Effector memory CD8-positive, alpha-beta T cell (primary cell): ENCODE results near the gene ACTR5.
A peak's percentile ranks its signal among the peaks of the same experiment; 100 is the strongest.
"Not testable (repeated sequence)": the region's sequence is repeated elsewhere in the genome, so short reads cannot be mapped to it uniquely, and the experiment has no call there.

Experiments
- ATAC-seq: fragments of 150-1000 bp; cut with Tn5 transposase; replicated peaks from 2 replicates; pipeline ENCODE4 v1.10.0; 2021; ENCODE audit warnings: mild to moderate bottlenecking, moderate library complexity
- DNase-seq, 3 experiments: peaks; one replicate each; pipeline ENCODE4 v3.0.0; 2021
- H3K27ac Mint-ChIP-seq, 2 donors: one replicate each; pipeline ENCODE4 v1.8.0; 2022; ENCODE audit warnings: mild to moderate bottlenecking in 2 of 2, mixed read lengths in 2 of 2, moderate library complexity in 2 of 2
- H3K27me3 Mint-ChIP-seq, 2 donors: one replicate each; pipeline ENCODE4 v1.8.0; 2022; ENCODE audit warnings: mixed read lengths in 2 of 2
- H3K36me3 Mint-ChIP-seq: one replicate; pipeline ENCODE4 v1.8.0; 2022; ENCODE audit warnings: mild to moderate bottlenecking, moderate library complexity, mixed read lengths; ENCODE audit not compliant: insufficient read depth
- H3K4me1 Mint-ChIP-seq, 2 donors: one replicate each; pipeline ENCODE4 v1.8.0; 2022; ENCODE audit warnings: low read depth in 2 of 2, mixed read lengths in 2 of 2
- H3K4me3 Mint-ChIP-seq, 2 donors: one replicate each; pipeline ENCODE4 v1.8.0; 2022; ENCODE audit warnings: mild to moderate bottlenecking in 2 of 2, mixed read lengths in 2 of 2, moderate library complexity in 2 of 2
- H3K9me3 Mint-ChIP-seq, 2 donors: one replicate each; pipeline ENCODE4 v1.8.0; 2022; ENCODE audit warnings: mixed read lengths in 2 of 2

Gene ACTR5

GRCh38 chr20:38789503-38790199, 41.4 kb downstream of the ACTR5 start:
- ATAC-seq (no peak), DNase-seq (no peak)
- Mint-ChIP-seq H3K4me1 (peaks cover 4 to 7% of the 10 kb centered on the region in 2 donors), H3K36me3 (no peaks in the 10 kb centered on the region), H3K27me3 (no peaks in the 10 kb centered on the region), H3K4me3 (no peak overlapping the region), H3K27ac (no peak overlapping the region), H3K9me3 (no peaks in the 10 kb centered on the region)

GRCh38 chr20:38790200-38791053, 42.2 kb downstream of the ACTR5 start:
- Mint-ChIP-seq H3K27me3 (no peaks in the 10 kb centered on the region), H3K4me1 (peaks cover 4 to 7% of the 10 kb centered on the region in 2 donors), H3K27ac (peak overlapping the region in 1 of 2 donors; percentile 84), H3K4me3 (peak overlapping the region in 1 of 2 donors; percentile 56), H3K9me3 (no peaks in the 10 kb centered on the region), H3K36me3 (no peaks in the 10 kb centered on the region)
- DNase-seq, result peak in 1 of 3 experiments; percentile 33
- ATAC-seq, result no peak

GRCh38 chr20:38791291-38791690, 43.0 kb downstream of the ACTR5 start:
- no peaks in the 10 kb centered on the region for H3K9me3 Mint-ChIP-seq
- H3K27ac Mint-ChIP-seq, result no peak overlapping the region
- no peaks in the 10 kb centered on the region for H3K27me3 Mint-ChIP-seq
- no peak for DNase-seq
- no peak overlapping the region for H3K4me3 Mint-ChIP-seq
- peaks cover 4 to 7% of the 10 kb centered on the region in 2 donors for H3K4me1 Mint-ChIP-seq
- no peak for ATAC-seq
- H3K36me3 Mint-ChIP-seq, result no peaks in the 10 kb centered on the region

- ATAC-seq (no peak), DNase-seq (no peak)
- no peaks in the 10 kb centered on the region for H3K9me3 Mint-ChIP-seq
- H3K4me3 Mint-ChIP-seq, result no peak overlapping the region
- no peak overlapping the region for H3K27ac Mint-ChIP-seq
- peaks cover 4 to 7% of the 10 kb centered on the region in 2 donors for H3K4me1 Mint-ChIP-seq
- H3K27me3 Mint-ChIP-seq, result no peaks in the 10 kb centered on the region
- H3K36me3 Mint-ChIP-seq, result no peaks in the 10 kb centered on the region
Observed at GRCh38 chr20:38791940-38792339, 43.7 kb downstream of the ACTR5 start.

- not testable (repeated sequence) for H3K27me3 Mint-ChIP-seq, H3K27ac Mint-ChIP-seq, H3K36me3 Mint-ChIP-seq, H3K9me3 Mint-ChIP-seq, H3K4me3 Mint-ChIP-seq, DNase-seq, ATAC-seq
- H3K4me1 Mint-ChIP-seq, result peaks cover 9 to 12% of the 10 kb centered on the region in 2 donors
Observed at GRCh38 chr20:38794057-38794456, 45.8 kb downstream of the ACTR5 start.

GRCh38 chr20:38798266-38798665, 50.0 kb downstream of the ACTR5 start:
- DNase-seq, result no peak
- no peaks in the 10 kb centered on the region for H3K27me3 Mint-ChIP-seq
- peaks cover 12 to 14% of the 10 kb centered on the region in 2 donors for H3K4me1 Mint-ChIP-seq
- no peak overlapping the region for H3K4me3 Mint-ChIP-seq
- H3K36me3 Mint-ChIP-seq, result peaks cover 3% of the 10 kb centered on the region
- H3K27ac Mint-ChIP-seq, result peak overlapping the region in 1 of 2 donors; percentile 77
- ATAC-seq, result no peak
- no peaks in the 10 kb centered on the region for H3K9me3 Mint-ChIP-seq

GRCh38 chr20:38799203-38799602, 50.9 kb downstream of the ACTR5 start:
- DNase-seq, result no peak
- peaks cover 3% of the 10 kb centered on the region for H3K36me3 Mint-ChIP-seq
- H3K9me3 Mint-ChIP-seq, result no peaks in the 10 kb centered on the region
- H3K27me3 Mint-ChIP-seq, result no peaks in the 10 kb centered on the region
- ATAC-seq, result no peak
- peak overlapping the region; percentile 69 to 77 for H3K27ac Mint-ChIP-seq
- no peak overlapping the region for H3K4me3 Mint-ChIP-seq
- peaks cover 11 to 20% of the 10 kb centered on the region in 2 donors for H3K4me1 Mint-ChIP-seq

- no peaks in the 10 kb centered on the region for H3K9me3 Mint-ChIP-seq
- ATAC-seq, result no peak
- no peak for DNase-seq
- no peaks in the 10 kb centered on the region for H3K27me3 Mint-ChIP-seq
- H3K27ac Mint-ChIP-seq, result no peak overlapping the region
- no peak overlapping the region for H3K4me3 Mint-ChIP-seq
- peaks cover 19% of the 10 kb centered on the region for H3K36me3 Mint-ChIP-seq
- peaks cover 21 to 30% of the 10 kb centered on the region in 2 donors for H3K4me1 Mint-ChIP-seq
Observed at GRCh38 chr20:38800882-38801281, 52.6 kb downstream of the ACTR5 start.

GRCh38 chr20:38804221-38804620, 56.0 kb downstream of the ACTR5 start:
- ATAC-seq (no peak), DNase-seq (no peak)
- peak overlapping the region; percentile 98 to 99 for H3K27ac Mint-ChIP-seq
- no peaks in the 10 kb centered on the region for H3K27me3 Mint-ChIP-seq
- H3K4me1 Mint-ChIP-seq, result peaks cover 40 to 42% of the 10 kb centered on the region in 2 donors
- peaks cover 48% of the 10 kb centered on the region for H3K36me3 Mint-ChIP-seq
- peak overlapping the region; percentile 85 for H3K4me3 Mint-ChIP-seq
- no peaks in the 10 kb centered on the region for H3K9me3 Mint-ChIP-seq

GRCh38 chr20:38804682-38805501, 56.6 kb downstream of the ACTR5 start:
- DNase-seq (peak; percentile 80 to 84 (median 82)), ATAC-seq (peak; percentile 74)
- Mint-ChIP-seq H3K27me3 (no peaks in the 10 kb centered on the region), H3K4me1 (peaks cover 42 to 44% of the 10 kb centered on the region in 2 donors), H3K27ac (peak overlapping the region; percentile 98 to 99), H3K4me3 (peak overlapping the region; percentile 85), H3K9me3 (no peaks in the 10 kb centered on the region), H3K36me3 (peaks cover 54% of the 10 kb centered on the region)

- peak; percentile 88 to 89 (median 88) for DNase-seq
Observed at GRCh38 chr20:38805502-38805957, 57.3 kb downstream of the ACTR5 start, which contains the start of gene PPP1R16B. PPP1R16B (plus strand) TSS chr20:38805697; CDS start chr20:38835926, 30,229 bp downstream.

GRCh38 chr20:38805958-38806854, 57.9 kb downstream of the ACTR5 start:
- Mint-ChIP-seq H3K9me3 (no peaks in the 10 kb centered on the region), H3K27me3 (no peaks in the 10 kb centered on the region), H3K4me1 (peaks cover 51 to 56% of the 10 kb centered on the region in 2 donors), H3K27ac (peak overlapping the region; percentile 98 to 99), H3K36me3 (peaks cover 68% of the 10 kb centered on the region), H3K4me3 (peak overlapping the region; percentile 85)
- DNase-seq, result peak; percentile 45 to 56 (median 53)
- peak; percentile 7 for ATAC-seq

More at GRCh38 chr20:38805502-38805957, 57.3 kb downstream of the ACTR5 start, which contains the start of gene PPP1R16B:
- no peaks in the 10 kb centered on the region for H3K9me3 Mint-ChIP-seq
- H3K4me3 Mint-ChIP-seq, result peak within 1 kb of the TSS; percentile 85
- H3K4me1 Mint-ChIP-seq, result peaks cover 45 to 50% of the 10 kb centered on the region in 2 donors
- no peaks in the 10 kb centered on the region for H3K27me3 Mint-ChIP-seq
- peak within 1 kb of the TSS; percentile 98 to 99 for H3K27ac Mint-ChIP-seq
- peak; percentile 65 for ATAC-seq
- peaks cover 61% of the 10 kb centered on the region for H3K36me3 Mint-ChIP-seq
